Posterior vena cava (tissue), 2 donors: ENCODE data around the gene MYORG. TPM values are rescaled to one million over a fixed set of nuclear protein-coding genes. Genes with fewer than 3 reads are reported as not detected.
A peak's percentile ranks its signal among the peaks of the same experiment; 100 is the strongest.

Source experiments
- DNase-seq: peaks from one replicate; pipeline ENCODE4 v3.0.0-alpha.2; 2020; ENCODE audit warnings: low spot score
- intact Hi-C, 2 donors: fragments of 100-400 bp; cut with DNase I; formaldehyde crosslinking; loops; one replicate each; pipeline versions ENCODE4 v1.14.1 to v1.14.2; 2022 to 2023
- total RNA-seq, 2 donors: library from RNA; stranded (reverse); fragmentation: NEBNext Ultra II Directional; extraction: Animal tissue kit (Norgen Biotek cat#: 25700); gene quantifications; one replicate each; pipeline ENCODE4 v1.2.1, GENCODE V29; 2021
- donor health status: DM: yes; HTN: yes; CAD: no.
- donor health status: DM: yes; HTN: yes; CAD: no.

MYORG gene
- total RNA-seq, 2 donors from 2014 or later = 12.0 to 30.6 TPM

DNA sequence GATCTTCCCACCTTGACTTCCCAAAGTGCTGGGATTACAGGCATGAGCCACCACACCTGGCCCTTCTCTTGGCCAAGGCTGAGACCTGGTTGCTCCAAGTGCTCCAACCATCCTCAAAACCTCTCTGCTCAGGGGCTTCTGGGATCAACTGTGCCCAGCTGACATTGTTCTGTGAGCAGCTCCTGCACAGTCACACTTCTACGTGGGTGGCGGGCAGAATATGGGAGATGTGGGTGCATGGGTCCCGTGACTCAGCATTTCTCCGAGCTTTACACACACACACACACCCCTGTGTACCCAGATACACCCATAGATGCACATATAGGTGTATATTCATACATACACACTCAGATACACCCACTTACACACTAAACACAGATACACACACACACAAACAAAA, 10.5 kb upstream of the MYORG start:
- peak; percentile 70 for DNase-seq
- intact Hi-C loops = no loop called here

DNA sequence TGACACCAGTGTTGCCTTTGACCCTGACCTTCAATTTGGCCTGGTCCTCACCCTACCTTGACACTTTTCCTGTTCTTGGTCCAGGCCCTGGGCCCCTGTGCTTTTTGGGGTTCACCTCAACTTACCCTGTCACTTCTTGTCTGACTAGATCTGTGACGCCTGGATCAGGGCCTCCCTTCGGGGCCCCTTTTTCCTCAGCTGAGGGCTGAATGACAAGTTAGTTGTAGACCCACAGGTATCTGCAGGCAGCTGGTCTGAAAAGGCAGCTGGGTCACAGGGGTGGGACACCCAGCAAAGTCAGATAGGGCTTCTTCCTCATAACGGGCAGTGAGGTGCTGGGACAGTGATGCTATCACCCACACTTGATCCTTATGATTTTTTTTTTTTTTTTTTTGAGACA, 10.0 kb upstream of the MYORG start:
- DNase-seq = peak; percentile 64
- intact Hi-C loops = no loop called here

DNA sequence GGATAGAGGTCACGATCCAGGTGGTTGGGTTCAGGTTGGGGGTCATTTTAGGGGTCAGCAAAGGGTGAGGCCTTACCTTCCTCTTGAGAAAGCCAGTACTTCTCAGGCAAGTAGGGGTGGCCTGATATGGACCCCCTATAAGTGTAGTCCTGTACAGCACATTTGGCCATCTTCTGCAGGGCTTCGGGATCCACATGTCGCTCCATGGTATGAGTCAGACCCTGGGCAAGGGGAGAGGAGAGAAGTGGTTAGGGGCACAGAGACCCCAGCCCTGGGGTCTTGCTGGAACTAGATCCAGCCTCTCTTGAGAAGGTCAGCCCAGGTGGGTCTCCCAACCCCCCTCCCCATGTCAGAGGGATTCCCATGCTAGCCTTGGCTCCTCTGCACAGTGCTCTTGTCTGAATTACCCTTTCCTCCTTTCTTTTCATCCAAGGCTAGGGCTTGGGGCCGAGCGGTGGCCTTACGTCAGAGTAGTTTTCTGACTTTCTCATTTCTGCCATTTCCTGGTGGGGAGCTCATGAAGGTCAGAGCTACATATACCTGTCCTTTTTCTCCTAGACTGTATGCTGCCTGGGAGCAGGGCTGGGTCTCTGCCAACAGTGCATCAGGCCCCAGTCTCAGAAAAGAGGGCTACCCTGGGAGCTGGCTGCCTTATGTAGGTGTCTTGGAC, 9.0 kb upstream of the MYORG start:
- intact Hi-C loops = no loop called here
- DNase-seq = peak; percentile 77

DNA sequence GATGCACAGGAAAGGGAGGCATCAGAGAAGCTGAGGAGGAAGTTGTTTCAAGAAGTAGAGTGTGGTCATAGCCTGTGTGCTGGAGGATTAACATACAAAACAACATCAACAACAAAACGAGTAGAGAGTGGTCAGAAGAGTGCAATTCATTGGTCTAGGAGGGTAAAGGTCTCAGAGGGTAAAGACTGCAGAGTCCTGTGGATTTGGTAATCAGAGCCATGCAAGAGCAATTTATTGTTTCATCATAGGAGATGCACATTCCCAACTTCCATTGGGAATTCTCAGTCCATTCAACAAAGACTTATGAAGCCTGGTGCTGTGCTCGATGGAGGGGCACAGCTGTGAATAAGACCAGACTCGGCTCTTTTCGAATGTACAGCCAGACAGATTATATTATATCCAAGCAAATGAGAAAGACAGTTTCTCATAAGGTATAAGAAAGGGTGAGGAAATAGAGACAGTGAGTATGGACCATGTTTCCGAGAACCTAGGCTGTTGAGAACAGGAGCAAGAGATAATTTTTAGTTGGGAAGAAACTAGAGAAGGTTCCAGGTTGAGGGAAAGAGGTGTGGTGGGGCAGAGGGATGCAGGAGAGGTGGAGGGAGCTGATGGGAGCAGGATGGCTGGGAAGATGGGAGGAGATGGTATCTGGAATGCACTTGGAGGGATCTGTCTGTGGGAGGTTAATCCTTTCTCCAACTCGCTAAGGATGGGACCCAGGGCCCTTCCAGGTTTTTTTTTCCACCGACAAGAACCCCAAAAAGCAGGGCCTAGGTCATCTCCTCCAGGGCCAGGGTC, 7.9 kb upstream of the MYORG start:
- no peak for DNase-seq
- intact Hi-C loops = no loop called here

DNA sequence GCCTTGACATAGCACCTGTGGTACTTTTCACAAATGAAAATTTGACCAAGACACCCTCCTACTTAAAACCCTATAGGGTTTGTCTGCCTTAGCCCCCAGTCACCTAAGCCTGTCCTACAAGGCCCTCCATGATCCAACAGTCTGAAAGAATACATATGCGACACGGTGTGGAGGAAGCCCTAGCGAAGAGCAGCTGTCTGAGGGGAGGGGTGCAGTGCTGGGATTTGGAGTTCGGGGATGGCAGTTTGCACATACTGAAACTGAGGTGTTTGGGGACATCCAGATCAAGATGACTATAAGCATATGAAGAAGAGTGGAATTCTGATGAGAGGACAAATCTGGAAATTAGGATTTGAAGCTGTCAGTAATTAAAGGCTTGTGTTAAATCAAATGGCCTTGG, 7.2 kb upstream of the MYORG start:
- intact Hi-C loops = loop anchor here in 1 of 2 donors (1.0 kb wide), 1 partner anchor 20 kb away; no protein-coding TSS in a partner anchor
- DNase-seq = no peak

DNA sequence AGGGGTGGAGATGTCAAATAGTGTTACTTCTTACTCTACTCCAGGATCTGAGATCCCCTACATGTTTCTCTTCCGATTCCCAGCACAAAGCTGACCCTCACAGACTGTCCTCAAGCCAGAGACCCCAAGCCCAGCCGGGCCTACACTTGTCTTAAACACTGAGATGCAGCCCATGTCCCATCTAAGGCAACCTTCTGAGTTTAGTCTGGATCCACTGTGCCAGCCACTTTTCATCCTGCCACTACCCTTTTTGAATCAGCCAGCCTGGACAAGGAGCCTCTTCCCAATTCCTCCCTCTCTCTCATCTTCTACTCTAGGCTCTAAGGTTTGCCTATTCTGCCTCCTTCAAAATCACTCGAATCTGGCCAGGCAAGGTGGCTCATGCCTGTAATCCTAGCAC, 6.2 kb upstream of the MYORG start:
- intact Hi-C loops = loop anchor here in 1 of 2 donors (1.0 kb wide), 1 partner anchor 21 kb away; no protein-coding TSS in a partner anchor
- no peak for DNase-seq

DNA sequence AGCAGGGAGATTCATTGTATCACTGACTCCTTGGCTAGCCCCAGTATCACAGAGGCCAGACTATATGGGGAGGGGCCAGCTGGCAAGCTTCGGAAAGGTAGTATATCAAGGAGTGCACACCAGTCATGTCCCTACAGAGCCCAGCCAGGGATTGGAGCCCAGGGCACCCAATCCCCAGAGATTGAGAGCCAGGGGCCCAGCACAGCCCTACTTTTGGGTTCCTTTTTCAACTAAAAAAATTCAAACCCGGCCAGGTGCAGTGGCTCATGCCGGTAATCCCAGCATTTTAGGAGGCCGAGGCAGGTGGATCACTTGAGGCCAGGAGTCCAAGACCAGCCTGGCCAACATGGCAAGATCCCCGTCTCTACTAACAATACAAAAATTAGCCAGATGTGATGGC, 5.4 kb upstream of the MYORG start:
- no peak for DNase-seq
- intact Hi-C loops = no loop called here

DNA sequence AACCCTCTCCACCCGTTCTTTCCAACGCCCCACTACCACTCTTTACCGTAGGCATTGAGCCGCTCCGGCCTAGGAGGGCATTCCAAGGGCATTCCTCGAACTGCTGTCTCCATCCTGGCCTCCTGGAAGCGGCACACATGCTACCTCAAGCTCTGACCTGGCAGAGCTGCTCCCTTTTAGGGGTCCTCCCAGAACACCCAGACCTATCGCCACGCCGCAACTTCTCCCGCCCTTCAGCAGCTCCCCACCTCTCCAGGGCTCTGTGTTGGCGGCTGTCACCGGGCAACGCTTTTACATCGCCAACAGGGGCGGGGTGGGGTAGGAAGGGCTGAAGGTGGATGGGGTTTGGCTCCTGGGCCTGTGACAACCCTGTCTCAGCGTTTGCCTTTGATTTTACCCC, 4.6 kb upstream of the MYORG start:
- intact Hi-C loops = no loop called here
- DNase-seq = no peak

DNA sequence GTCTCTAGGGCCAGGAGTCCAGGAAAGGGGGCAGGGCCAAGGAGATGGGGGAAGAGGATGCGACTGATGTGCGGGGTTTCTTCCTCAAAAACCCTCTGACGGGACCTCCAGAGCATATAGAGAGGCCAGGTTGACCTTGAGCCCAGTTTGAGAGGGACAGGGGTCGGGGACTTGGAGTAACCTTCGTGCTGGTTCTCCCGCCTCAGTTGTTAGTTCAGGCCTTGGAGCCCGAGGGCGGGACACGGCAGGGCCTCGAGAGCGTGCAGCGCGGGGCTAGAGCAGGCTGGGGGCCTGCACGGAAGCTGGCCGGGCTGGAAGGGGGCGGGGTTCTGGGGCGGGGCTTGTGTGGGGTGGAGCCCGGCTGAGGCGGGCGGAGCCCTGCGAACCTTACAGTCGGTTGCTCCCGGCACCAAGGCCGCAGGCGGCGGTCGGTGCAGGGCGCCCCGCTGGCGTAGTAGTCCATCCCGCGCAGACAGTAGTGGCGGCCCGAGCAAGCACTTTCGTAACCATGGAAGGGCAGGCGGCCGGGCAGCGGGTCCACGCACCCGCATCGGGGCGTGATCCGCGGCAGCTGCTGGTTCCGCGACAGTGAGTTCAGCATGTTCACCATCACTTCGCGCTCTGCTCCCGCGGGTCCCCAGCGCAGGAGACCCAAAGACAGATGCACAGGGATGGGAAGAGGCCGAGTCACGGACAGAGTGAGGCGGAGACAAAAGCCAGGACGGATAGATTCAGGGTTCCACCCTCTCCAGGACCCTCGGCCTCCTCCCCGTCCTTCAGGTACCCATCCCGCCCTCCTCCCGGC, 4.0 kb upstream of the MYORG start:
- peak; percentile 92 for DNase-seq
- intact Hi-C loops = no loop called here

DNA sequence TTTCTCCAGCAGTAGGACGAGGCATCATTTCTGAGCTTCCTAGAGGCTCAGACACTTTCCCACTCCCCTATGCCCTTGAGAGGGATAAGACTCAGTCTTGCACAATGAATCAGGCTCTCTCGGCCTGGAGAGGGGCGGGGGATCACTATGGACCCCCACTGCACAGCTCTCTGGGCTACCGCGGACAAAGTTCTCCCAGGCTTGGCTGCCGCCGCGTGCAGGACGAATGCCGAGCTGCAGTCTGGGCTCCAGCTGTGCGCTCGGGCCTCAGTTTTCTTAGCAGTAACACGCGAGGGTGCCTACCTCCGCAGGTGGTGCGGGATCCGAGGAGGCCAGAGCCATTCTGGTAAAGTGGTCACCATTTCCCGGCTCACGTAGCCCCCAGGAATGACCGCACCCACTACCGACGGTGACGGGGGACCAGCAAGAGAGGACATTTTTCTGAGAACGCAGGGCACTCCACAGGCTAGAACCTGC, 3.4 kb upstream of the MYORG start:
- intact Hi-C loops = no loop called here
- no peak for DNase-seq

DNA sequence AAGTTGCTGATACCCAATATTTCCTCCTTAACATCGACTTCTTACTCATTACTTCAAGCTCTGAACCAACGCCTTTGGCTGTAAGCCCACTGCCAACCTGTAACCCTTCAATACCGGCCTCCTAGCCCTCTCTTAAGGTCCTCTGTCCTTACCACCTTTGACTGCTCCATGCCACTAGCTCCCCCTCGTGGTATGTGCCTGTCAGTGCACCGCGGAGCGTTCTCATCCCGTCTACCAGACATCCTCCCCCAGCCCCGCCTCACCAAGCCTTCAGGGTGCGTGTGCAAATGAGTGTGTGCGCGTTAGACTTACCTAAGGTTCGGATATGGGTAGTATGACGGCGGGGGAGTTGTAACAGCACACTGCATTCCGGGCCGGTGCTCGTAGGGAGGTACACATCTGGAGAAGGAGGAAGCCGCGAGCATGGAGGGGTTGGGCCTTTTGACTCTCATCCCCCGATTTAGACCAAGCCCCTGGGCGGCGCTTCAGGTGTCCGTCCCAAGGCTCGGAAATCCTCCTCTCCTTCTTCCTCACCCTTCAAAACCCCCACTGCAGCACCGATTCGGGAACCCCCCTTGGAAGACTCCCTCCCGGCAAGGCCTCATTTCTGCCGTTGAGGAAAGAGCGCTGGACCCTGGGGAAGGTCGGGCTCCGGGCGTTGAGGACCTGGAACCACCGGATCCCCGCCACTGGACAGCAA, 2.8 kb upstream of the MYORG start:
- intact Hi-C loops = loop anchor here in 1 of 2 donors (2.0 kb wide), 1 partner anchor 47 kb away; no protein-coding TSS in a partner anchor
- DNase-seq = peak; percentile 95

DNA sequence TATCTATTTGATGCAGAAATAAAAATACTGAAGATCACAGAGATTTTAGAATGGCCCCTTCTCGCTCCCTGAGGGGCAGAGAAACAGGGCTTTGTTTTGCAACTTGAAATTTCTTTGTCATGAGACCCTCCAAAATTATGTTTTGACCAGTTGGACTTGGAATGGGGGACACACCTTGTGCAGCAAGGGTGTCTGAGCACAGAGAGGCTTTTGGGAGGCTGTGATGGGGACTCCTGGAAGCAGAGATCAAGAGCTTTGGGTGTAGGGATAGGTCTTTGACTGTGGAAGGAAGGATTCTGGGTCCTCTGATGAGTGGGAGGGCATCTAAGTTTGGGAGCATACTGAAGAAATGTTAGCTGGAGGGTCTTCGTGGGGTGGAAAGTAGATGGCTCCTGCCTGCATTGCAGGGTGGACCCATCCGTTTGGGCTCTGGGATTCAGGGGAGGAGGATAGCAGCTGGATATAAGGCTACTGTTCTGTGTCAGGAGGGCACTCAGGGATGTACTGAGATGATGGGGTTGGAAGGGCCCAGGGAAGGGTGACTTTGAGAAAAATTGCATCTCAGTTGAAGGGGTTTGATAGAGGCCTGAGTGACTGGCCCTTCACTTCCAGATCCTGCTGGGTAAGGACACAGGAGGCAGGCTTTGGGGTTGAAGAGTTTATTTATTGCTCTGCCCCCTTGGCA, 1.8 kb upstream of the MYORG start:
- intact Hi-C loops = loop anchor here in 1 of 2 donors (2.0 kb wide), 1 partner anchor 46 kb away; no protein-coding TSS in a partner anchor
- no peak for DNase-seq

DNA sequence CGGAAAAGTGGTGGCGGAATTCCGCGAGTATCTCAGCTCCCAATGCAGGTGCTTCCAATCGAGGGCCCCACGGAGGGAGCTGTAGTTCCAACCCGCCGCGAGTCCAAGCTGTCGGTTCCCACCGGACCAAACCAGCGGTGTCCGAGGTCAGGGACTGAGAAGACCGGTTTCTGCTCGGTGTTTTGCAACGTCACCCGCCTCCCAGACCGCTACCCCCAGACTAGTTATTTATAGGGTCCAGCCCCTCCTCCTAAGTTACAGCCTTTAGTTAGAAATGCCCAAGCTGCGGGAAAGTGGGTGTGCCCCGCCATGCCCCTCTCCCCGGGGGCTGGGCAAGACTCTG, 677 bp upstream of the MYORG start:
- intact Hi-C loops = loop anchor here in 1 of 2 donors (2.0 kb wide), 1 partner anchor 39 kb away; no protein-coding TSS in a partner anchor
- peak; percentile 81 for DNase-seq

DNA sequence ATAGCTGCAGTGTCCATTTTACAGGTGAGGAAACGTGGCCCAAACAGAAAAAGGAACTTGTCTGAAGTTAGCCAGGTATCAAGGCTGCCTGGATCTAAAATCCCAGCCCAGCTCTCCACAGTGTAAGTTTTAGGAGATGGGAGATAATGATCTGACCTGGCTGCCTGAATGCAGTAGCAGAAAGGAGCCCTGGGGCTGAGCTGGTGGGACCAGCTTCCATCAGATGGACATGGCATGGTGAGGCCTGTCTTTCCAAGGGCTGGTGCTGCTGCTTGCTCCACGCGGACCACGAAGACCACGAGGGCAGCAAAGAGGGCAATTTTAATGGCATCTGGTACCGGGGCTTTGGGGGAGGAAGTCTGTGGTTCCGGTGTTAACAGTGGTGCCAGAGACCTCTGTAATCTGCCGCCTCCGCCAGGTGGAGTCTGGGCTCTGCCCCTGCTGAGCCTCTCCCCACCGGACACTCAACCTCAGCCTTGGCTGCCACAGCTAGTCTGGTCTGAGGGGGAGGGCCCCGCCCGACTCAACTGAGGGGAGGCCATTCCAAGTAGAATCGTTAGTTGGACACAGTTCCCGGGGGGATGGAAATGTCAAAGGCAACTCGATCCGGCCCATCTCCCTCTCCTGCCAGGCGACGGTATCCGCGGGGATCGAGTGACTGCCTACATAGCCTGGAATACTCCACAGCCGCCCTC, 650 bp downstream of the MYORG start:
- intact Hi-C loops = loop anchor here in 1 of 2 donors (2.0 kb wide), 1 partner anchor 37 kb away; no protein-coding TSS in a partner anchor
- peak; percentile 89 for DNase-seq

DNA sequence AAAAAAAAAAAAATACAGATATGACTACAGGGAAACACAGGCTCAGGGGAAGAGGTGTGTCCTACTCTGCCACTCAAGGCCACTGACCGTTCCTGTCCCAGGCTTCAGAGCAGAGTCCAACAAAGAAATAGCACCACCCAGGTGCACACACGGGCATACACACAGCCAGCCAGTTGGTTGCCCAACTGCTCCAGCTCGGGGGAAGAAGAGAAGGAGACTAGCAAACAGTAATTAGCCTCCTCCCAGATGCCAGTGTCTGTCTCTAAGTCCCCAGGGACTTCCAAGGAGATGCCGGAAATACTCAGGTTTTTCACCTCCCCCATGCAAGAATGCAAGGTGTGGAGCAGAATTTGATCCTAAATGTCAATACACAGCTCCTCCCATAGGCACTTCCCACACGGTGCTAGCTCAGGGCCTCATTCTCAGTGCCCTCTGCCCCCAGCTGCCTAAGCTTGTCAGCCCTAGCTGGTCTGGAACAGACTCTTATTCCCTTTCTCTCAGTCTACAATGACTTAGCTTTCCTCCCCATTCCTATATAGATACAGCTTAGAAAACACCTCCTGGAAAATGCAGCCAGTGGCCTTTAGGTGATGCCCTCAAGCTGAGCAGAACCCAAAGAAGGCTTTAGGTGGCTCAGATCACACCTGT, 1.7 kb downstream of the MYORG start:
- intact Hi-C loops = loop anchor here in 1 of 2 donors (5.0 kb wide), 1 partner anchor 333 kb away; no protein-coding TSS in a partner anchor
- no peak for DNase-seq

DNA sequence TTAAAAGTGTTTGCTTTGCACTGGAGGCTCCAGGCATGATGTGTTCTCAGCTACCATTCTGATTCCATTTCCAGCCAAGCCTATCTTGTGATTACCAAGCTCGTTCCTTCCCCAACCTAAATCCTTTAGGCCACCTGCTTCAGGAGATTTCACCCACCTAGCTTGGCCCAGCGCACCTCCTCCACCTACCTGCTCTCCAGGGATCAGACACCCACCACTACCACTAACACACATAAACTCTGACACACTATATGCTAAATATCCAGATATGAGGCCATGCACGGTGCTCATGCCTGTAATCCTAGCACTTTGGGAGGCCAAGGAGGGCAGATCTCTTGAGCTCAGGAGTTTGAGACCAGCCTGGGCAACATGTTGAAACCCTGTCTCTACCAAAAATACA, 2.4 kb downstream of the MYORG start:
- intact Hi-C loops = loop anchor here in 1 of 2 donors (5.0 kb wide), 1 partner anchor 332 kb away; no protein-coding TSS in a partner anchor
- DNase-seq = no peak

DNA sequence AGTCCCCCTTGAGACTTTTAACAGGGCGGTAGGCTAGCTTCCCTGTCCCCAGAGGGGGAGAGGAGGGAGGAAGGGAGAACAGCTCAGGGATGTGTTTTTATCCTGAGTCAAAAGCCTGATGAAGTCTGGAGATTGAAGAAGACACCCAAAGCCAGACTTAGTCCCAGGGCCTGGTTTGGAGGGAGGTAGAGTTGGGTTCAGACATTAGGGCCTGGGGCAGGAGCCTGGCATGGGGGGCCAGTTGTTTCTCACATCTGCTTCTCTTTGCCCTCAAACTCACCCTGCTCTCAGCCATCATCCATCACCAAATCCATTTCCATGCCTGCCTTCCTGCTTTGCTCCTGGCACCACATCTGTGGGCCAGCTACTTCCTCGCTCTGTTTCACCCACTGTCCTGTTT, 2.9 kb downstream of the MYORG start:
- intact Hi-C loops = loop anchor here in 1 of 2 donors (5.0 kb wide), 1 partner anchor 331 kb away; no protein-coding TSS in a partner anchor
- DNase-seq = no peak
